Right ventricle myocardium inferior (tissue), 1 donor: ENCODE measurements around the gene RBBP6. TPM values are rescaled to one million over a fixed set of nuclear protein-coding genes. Genes with fewer than 3 reads are reported as not detected.

ENCODE experiments used
- ATAC-seq: fragments of 200-7000 bp; cut with Tn5 transposase; one replicate; pipeline ENCODE4 v1.9.1; 2020; ENCODE audit warnings: mild to moderate bottlenecking, moderate library complexity
- DNase-seq: peaks from one replicate; pipeline ENCODE4 v3.0.0; 2021; ENCODE audit errors: missing footprints
- intact Hi-C: fragments of 100-400 bp; cut with DNase I; formaldehyde crosslinking; loops from one replicate; pipeline ENCODE4 v1.11.0; 2022
- total RNA-seq: library from RNA; stranded (reverse); fragmentation: NEBNext Ultra II Directional; extraction: Animal tissue kit (Norgen Biotek cat#: 25700); gene quantifications from one replicate; pipeline ENCODE4 v1.2.1, GENCODE V29; 2021
- donor health status: DM: no; HTN: yes; CAD: no; lungs with severe emphysema.

Gene RBBP6
- total RNA-seq, 1 donor from 2014 or later, result 23.5 TPM

DNA sequence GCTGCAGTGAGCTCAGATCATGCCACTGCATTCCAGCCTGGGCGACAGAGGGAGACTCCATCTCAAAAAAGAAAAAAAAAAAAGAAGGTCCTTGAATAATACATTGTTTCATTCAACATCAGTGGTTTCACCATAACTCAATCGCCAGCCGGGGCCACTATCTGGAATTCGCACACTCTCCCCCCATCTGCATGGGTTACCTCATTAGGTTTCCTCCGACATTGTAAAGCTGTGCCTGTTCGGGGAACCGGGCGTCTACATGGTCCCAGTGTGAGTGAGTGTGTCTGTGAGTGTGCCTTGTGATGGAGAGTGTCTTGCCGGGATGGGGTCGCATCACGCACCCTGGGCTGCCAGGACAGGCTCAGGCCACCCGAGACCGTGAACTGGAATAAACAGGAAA is 16.6 kb upstream of the RBBP6 start:
- intact Hi-C loops, result no loop called here
- DNase-seq (no peak), ATAC-seq (no peak)

DNA sequence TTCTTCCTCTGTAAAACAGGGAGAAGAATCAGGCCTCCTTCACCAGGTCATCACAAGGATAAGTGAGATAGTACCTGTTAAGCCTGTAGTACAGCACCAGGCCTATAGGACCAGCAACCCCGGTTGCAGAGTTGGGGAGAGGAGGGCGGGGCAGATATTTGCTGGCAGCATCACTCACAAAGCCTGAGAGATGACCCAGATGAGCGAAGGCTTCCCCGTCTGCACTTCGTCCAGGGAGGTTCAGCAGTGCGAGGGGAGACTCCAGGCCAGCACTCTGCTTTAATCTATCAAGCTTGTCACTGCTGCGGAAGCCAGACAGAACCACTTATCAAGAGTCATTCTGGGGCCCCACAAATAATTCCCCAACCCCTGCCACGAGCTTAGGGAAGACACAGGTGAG is 15.8 kb upstream of the RBBP6 start:
- DNase-seq, result no peak
- intact Hi-C loops, result no loop called here
- ATAC-seq, result no peak

DNA sequence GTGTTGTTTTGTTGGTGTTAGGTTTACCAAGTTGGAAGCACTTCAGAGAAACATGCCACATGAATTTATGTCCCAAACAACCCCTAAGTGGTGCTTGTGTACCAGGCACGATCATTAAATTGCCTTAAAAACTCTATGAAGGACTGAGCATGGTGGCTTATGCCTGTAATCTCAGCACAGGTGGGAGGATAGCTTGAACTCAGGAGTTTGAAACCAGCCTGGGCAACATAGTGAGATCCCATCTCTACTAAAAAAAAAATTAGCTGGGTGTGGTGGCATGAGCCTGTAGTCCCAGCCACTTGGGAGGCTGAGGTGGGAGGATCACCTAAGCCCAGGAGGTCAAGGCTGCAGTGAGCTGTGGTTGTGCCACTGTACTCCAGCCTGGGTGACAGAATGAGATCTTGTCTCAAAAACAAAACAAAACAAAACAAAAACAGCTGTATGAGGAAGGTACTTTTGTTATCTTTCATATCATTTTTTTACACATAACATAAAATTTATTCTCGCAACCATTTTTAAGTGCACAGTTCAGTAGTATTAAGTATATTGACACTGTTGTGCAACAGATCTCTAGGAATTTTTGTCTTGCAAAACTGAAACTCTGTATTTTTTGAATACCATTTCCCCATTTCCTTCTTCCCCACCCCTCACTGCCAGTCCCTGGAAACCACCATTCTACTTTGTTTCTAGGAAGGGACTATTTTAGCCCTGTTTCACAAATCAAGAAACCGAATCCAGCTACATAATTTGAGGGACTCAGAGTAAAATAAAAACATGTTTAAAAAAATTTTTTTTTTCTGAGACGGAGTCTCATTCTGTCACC is 14.3 kb upstream of the RBBP6 start:
- intact Hi-C loops, result no loop called here
- ATAC-seq (no peak), DNase-seq (no peak)

DNA sequence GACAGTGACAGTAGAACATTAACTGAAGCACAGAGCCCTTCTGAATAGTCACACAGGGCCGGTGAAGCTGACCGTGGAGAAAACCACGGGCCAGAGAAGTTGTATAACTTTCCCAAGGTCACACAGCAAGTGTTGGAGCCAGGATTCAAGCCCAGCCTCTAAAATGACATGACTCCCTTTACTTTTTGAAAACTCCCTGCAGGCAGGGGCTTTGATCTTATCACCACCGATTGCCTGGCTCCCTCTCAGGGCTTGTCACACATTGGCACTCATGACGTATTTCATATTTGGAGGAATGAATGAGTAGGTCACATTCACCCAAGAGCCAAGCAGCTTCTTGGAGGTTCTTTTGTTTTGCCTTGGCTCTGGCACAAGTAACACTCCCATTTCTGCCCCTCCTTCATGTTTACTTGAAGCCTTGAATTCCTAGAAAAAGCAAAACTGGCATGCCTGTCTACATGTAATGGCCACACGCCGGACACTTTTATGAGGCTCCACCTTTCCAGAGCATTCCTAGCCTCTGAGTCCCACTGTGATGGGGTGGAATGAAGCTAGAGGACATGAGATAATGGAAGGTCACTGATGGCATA is 13.3 kb upstream of the RBBP6 start:
- ATAC-seq (no peak), DNase-seq (no peak)
- intact Hi-C loops, result no loop called here

DNA sequence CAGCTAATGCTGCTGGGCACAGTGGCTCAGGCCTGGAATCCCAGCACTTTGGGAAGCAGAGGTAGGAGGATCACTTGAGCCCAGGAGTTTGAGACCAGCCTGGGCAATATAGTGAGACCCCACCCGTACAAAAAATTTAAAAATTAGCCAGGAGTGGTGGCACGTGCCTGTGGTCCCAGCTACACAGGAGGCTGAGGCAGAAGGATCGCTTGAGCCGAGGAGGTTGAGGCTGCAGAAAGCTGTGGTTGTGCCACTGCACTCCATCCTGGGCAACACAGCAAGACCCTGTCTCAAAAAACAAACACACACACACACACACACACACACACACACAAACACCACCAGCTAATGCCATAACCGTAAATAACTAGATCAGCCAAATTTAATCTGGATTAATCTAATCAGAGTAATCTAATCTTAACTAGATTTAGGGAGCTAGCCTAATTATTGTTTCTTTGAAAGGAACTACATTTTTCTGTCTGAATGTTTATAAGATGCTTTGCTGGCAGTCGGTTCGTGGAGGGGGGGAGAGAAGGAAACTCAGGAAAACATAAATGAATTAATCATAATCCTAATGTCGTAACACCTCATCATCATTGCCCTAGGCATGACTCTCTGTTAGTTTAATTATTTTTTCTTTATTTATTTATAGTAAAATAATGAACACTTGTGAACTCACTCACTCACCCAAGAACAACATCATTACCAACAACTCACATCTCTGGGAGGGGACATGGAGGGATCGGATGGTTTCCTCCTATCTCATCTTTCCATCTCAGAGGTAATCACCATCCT is 12.5 kb upstream of the RBBP6 start:
- DNase-seq, result no peak
- intact Hi-C loops, result no loop called here
- no peak for ATAC-seq

DNA sequence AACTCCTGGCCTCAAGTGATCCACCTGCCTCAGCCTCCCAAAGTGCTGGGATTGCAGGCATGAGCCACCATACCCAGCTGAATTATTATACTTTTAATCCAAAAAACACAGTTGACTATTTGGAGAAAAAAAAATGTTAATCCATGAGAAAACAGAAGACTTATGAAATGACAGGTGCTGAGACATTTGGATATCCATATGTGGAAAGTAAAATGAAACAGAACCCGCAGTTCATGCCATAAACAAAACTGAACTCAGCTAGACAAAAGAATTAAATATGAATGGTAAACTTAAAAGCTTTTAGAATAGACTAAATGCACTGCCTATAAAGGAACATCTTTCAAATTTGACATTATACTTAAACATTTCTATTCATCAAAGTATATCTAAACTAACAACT is 8.2 kb upstream of the RBBP6 start:
- intact Hi-C loops, result no loop called here
- no peak for ATAC-seq

DNA sequence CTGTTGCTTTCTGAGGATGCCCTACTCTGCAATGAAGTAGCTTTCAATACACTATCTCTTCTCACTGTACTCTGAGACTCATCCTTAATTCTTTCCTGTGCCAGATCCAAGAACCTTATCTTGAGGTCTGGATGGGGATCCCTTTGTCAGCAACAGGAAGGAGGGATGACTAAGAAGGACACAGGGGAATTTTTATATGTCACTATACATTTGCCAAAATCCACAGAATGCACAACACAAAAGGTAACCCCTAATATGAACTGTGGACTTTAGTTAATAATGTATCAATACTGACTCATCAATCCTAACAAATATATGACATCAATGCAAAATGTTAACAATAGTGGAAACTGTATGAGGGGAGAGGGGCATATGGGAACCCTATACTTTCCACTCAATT is 4.7 kb upstream of the RBBP6 start:
- no peak for ATAC-seq
- intact Hi-C loops, result no loop called here
- no peak for DNase-seq

More for the DNA sequence above, 8.2 kb upstream of the RBBP6 start:
- DNase-seq, result no peak

DNA sequence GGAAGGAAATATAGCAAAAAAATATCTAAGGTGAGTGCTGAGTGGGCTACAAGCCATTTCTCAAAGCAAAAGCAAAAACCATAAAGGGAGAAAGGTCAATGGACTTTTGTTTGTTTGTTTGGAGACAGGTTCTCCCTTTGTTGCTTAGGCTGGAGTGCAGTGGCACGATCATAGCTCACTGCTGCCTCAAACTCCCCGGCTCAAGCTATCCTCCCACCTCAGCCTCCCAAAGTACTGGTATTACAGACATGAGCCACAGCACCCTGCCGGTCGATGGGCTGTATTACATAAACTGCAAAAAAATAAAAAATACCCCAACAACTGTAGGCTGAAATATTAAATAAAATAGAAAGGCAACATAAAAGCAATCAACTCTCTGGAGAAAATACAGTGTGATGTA is 3.5 kb upstream of the RBBP6 start:
- intact Hi-C loops, result no loop called here
- ATAC-seq (no peak), DNase-seq (no peak)

DNA sequence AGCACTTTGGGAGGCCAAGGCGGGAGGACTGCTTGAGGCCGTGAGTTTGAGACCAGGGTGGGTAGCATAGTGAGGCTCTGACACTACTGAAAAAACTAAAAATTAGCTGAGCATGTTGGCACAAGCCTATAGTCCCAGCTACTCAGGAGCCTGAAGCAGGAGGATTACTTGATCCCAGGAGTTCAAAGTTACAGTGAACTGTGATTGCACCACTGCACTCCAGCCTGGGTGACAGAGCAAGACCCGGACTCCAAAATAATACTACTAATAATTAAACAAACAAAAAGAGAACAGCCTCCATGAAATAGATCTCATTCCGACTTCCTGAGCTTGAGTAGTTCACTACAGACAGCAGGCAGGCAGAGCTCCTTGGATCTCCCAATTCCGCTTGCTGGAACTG is 2.7 kb upstream of the RBBP6 start:
- intact Hi-C loops, result no loop called here
- DNase-seq, result no peak
- ATAC-seq, result no peak

DNA sequence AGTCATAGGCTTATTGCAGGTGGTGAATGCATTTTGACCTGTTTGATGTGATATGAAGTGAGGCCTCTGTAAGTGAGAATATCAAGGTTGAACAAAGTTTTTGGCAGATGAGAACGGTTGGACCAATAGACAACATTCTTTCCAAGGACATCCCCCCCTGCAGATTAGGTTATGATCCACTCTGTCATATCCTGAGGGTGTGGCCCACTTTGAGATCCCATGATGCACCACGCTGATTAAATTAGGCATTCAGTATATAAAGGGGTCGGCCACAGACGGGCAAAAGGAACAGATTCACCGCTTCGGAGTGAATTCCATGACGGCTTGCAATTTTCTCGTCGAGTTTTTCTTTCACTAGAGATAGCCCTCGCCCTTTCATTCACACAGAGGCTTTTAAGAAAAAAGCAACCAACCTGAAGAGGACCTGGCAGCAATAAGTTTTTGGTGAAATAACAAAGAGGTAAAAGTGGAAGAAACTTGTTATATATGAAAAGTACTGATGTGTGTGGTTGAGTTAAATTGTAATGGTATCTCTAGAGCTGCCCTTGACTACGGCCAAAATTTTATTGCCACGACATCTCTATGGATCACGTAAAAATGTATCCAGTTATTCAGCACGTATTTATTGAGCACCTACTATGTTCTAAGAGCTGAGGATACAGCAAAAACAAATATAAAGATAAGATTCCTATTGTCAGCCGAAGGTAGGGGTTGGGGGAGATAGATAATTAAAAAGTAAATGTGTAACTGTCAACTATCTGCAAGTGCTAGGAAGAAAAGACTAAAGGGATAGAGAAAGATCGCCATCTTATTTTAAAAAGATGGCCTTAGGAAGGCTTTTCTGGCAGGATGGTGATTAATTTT is 1.7 kb upstream of the RBBP6 start:
- no peak for ATAC-seq
- no peak for DNase-seq
- intact Hi-C loops, result no loop called here

DNA sequence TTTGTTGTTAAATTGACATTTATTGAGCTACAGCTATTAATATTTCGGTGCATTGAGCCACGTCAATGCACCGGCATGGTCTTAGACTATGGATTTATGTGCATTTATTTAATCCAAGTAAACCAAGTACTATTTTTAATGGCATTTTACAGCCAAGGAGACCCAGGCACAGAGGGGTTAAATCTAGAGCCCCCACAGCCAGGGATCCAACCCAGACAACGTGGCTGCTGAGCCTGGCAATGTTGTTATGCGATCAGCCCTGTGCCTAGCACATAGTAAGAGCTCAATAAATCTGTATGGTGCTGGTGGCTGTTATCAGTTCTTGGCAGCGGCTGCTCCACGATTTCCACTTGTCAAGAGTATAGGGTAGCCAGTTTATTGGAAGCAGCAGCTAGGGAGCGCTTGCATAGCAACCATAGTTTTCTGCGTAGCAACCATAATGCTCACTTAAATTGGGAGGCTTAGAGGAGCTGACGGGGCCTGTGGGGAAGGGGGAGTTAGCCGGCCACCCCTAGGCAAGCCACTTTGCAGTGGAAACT is 541 bp upstream of the RBBP6 start:
- DNase-seq (peak; percentile 73), ATAC-seq (peak; percentile 26)
- intact Hi-C loops, result no loop called here

DNA sequence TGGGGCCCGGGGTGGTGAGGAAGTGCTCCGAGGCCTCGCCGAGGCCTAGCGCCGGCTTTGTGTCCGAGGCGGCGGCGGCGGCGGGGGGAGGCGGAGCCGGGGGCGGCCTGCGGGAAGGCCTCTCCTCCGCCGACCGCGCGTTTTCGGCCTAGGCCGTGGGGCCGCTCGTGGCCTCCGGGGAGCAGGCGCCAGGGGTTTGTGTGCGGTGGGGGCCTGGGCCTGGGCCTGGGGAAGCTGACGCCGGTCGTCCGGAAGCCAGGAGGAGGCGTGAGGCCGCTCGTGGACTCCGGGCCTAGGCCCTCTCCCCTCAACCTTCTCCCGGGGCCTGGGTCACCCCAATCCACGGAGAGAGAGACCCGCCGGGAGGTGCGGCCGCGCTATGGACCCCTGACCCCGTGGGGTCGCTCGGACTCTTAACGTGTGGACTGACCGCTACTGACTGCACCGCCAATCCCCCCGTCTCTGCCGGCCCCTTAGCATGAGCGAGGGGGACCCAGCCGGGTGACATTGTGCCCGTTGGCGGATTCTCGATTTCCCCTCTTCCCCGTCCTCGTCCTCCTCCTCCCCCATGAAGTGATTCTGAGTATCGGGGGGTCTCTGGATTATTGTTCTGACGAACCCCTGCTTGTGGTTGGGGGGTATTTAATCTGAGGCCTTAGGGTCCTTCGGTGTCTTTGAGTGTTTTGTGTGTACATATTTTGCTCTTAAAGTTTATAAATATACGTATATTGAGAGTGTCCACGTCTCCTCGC is 660 bp downstream of the RBBP6 start:
- intact Hi-C loops, result loop anchor here (10.0 kb wide), 1 partner anchor 715 kb away; the partner anchor contains the start of gene ZKSCAN2
- DNase-seq, result peak; percentile 85
- peak; percentile 61 for ATAC-seq

DNA sequence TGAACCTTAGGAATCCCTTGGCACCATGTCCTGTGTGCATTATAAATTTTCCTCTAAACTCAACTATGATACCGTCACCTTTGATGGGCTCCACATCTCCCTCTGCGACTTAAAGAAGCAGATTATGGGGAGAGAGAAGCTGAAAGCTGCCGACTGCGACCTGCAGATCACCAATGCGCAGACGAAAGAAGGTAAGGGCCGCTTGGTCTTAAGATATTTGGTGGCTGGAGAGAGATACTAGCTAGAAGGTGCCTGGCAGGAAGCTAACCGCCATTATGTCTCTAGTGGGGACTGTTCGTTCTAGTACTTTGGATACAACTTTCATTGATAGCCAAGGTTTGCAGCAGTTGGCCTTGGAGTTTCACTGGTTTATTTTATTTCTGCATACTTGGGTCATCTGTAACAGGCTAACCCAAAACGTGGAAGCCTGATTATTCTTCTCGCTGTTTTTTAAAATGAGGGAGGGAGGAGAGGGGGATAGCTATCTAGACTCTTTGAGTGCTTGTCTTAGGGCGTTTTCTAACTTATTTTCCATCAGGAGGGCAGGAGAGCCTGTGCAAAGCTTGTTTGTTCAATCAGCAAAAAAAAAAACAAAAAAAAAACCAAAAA is 1.3 kb downstream of the RBBP6 start:
- ATAC-seq, result no peak
- intact Hi-C loops, result loop anchor here (10.0 kb wide), 1 partner anchor 714 kb away; the partner anchor contains the start of gene ZKSCAN2

DNA sequence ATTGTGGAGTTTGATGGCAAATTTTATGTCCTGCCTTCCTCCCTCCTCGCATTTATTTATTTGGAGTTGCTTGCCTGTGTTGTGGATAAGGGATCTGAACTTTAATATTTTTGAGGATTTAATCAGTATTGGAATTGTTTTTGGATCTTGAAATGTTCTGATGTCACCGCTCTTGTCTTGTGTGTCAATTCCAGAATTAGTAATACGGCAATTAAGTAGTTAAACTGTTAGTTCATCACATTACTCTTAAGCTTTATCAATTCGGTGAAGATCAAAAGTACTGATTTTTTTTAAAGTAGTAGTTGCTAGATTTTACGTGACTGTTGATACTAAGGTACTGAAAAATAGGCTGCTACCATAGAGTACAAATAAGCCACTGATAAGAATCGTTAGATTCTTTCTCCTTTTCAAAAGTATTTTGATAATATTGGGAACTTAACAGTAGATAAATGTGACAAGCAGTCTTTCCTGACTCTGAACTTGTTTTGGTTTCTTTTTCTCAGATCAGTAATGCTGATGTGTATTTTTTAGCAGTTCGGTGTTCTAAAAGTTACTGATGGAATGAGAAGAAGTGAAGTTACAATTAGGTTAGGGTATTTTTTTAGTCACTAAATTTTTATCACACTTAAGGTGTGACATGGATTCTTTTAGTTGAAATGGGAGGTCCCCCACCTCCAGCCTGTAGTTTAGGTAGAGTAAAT is 2.0 kb downstream of the RBBP6 start:
- intact Hi-C loops, result loop anchor here (10.0 kb wide), 1 partner anchor 713 kb away; the partner anchor contains the start of gene ZKSCAN2
- DNase-seq, result no peak
- no peak for ATAC-seq

More for the DNA sequence above, 1.3 kb downstream of the RBBP6 start:
- DNase-seq, result no peak

DNA sequence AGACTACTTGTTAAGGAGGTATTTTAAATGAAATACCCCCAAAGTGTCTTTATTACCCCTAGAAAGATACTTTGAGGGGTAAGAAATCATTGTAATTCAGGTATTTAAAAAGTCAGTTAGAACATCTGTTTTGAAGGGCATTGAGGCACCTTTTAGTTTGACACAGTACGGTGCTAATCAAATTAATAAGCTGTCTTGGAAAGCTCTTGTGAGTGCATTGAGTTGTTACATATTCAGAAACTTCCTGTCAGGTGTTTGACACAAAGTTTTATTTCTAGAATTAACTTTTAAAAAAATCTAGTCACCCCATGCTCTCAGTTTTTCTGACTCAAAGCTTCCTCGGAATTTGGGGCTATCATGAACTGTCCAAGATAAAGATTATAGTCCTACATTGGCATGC is 4.6 kb downstream of the RBBP6 start:
- ATAC-seq (no peak), DNase-seq (no peak)
- intact Hi-C loops, result loop anchor here (10.0 kb wide), 1 partner anchor 711 kb away; the partner anchor contains the start of gene ZKSCAN2

DNA sequence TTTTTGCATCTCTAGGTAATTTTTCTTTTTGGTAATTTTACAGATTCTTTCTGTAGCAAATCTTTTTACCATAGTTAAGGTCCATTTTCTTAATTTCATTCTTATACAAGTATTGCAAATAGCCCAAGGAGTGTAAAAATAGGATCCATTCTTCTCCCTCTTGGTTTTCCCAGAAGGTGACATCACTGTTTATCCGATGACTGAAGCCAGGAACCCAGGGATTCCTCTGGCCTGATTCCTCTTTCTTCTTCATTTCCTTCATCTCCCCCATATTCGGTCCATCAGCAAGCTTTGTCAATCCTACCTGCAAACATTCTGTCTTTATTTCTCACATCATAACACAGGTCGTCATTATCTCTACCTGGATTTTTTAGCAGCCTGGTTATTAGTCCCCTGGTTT is 5.3 kb downstream of the RBBP6 start:
- intact Hi-C loops, result loop anchor here (10.0 kb wide), 1 partner anchor 710 kb away; the partner anchor contains the start of gene ZKSCAN2
- DNase-seq (no peak), ATAC-seq (no peak)

DNA sequence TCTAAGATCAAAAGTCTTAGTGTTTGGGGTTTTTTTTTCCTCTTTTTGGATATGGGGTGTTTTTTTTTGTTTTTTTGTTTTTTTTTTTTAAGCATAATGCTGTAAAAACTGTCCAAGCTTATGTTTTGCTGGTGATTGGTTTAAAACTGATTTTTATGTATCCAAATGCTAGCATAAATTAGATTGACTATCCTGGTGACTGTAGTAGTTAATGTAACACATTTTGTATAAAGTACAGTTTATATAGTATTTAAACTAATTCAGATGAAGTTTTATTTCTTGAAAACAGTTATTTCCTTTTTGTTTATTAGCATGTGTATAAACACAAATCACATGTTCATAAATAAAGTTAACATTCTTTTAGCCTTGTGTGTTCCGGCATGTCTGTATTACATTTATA is 10.9 kb downstream of the RBBP6 start:
- intact Hi-C loops, result no loop called here
- DNase-seq (no peak), ATAC-seq (no peak)
